ENCODE results near the gene BMP3.

DNA sequence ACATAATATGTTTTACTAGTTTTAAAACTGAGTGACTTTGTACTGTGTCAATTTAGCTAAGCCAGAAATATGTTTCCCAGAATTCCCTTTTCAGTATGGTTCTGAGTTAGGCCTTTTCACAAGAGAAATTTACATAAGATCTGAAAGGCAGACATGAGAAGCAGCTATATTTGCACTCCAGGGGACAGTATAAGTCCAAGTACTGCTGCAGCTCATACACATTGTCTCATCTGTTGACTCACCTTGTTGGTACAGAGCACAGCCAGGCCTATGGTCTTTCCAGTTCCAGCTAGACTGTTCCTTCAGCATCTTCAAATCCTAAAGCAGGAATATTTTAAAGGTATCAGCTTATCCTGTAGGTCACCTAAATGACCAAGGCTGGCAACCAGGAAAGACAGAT is 53.5 kb downstream of the BMP3 start:
- TF ChIP-seq CTCF (IDR thresholded peaks at IDR 0.05; ENCODE audit: low read depth, low read length, missing input control) (no peak), REST (IDR thresholded peaks at IDR 0.05) (no peak), JUND (IDR thresholded peaks at IDR 0.05) (no peak)
